ENCODE data around the gene KRTAP10-7. TPM values are rescaled to one million over a fixed set of nuclear protein-coding genes. Genes with fewer than 3 reads are reported as not detected.

KRTAP10-7 gene
- total RNA-seq, 1 donor from 2014 or later: not detected

DNA sequence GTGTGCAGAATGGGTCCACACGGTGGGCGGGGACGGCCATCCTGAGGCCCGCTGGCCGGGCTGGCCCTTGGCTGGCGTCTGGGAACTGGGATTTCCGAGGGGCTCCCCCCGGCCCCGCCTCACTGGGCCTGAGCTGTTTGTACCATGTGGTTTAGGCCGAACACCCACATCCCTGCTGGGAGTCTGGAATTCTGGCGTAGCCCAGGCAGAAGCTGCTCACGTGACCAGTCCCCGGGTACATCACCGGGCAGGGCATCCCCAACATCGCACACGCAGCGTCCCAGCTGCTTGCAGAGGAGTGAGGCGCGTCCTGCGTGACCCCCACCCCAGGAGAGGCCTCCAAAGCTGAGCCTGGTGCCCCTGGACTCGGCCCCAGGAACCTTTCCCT, 2.1 kb downstream of the KRTAP10-7 start:
- H3K27me3 ChIP-seq: no peaks in the 10 kb centered on the region
- H3K27ac ChIP-seq: no peak overlapping the region
- TF ChIP-seq, protein P1, sequence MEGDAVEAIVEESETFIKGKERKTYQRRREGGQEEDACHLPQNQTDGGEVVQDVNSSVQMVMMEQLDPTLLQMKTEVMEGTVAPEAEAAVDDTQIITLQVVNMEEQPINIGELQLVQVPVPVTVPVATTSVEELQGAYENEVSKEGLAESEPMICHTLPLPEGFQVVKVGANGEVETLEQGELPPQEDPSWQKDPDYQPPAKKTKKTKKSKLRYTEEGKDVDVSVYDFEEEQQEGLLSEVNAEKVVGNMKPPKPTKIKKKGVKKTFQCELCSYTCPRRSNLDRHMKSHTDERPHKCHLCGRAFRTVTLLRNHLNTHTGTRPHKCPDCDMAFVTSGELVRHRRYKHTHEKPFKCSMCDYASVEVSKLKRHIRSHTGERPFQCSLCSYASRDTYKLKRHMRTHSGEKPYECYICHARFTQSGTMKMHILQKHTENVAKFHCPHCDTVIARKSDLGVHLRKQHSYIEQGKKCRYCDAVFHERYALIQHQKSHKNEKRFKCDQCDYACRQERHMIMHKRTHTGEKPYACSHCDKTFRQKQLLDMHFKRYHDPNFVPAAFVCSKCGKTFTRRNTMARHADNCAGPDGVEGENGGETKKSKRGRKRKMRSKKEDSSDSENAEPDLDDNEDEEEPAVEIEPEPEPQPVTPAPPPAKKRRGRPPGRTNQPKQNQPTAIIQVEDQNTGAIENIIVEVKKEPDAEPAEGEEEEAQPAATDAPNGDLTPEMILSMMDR (IDR thresholded peaks at IDR 0.05): no peak
- TF ChIP-seq EZH2phosphoT487 (IDR thresholded peaks at IDR 0.05): no peak
- no peak for TF ChIP-seq EZH2 (IDR thresholded peaks at IDR 0.05)
- Mint-ChIP-seq H3K9me3 (peaks cover 5% of the 10 kb centered on the region), H3K27ac (no peak overlapping the region), H3K4me1 (peaks cover 9% of the 10 kb centered on the region), H3K36me3 (no peaks in the 10 kb centered on the region), H3K27me3 (ENCODE audit: insufficient read depth, low read depth) (peaks cover 7% of the 10 kb centered on the region), H3K4me3 (no peak overlapping the region)
- no peak overlapping the region for H3K4me3 ChIP-seq
- no peaks in the 10 kb centered on the region for H3K79me2 ChIP-seq (ENCODE audit: low read depth)
- H3K4me2 ChIP-seq: no peak overlapping the region
- DNase-seq (ENCODE audit: low spot score): no peak
- peaks cover 20% of the 10 kb centered on the region for H3F3A ChIP-seq (ENCODE audit: low read depth)
- H3K4me1 ChIP-seq: peaks cover 22% of the 10 kb centered on the region
- no peaks in the 10 kb centered on the region for H4K20me1 ChIP-seq (ENCODE audit: low read depth)
- peaks cover 3% of the 10 kb centered on the region for H3K9me3 ChIP-seq (ENCODE audit: low read depth)
- no peak overlapping the region for H3K9ac ChIP-seq
- no peak overlapping the region for H2AFZ ChIP-seq (replicated peaks)
- H3K36me3 ChIP-seq: no peaks in the 10 kb centered on the region

DNA sequence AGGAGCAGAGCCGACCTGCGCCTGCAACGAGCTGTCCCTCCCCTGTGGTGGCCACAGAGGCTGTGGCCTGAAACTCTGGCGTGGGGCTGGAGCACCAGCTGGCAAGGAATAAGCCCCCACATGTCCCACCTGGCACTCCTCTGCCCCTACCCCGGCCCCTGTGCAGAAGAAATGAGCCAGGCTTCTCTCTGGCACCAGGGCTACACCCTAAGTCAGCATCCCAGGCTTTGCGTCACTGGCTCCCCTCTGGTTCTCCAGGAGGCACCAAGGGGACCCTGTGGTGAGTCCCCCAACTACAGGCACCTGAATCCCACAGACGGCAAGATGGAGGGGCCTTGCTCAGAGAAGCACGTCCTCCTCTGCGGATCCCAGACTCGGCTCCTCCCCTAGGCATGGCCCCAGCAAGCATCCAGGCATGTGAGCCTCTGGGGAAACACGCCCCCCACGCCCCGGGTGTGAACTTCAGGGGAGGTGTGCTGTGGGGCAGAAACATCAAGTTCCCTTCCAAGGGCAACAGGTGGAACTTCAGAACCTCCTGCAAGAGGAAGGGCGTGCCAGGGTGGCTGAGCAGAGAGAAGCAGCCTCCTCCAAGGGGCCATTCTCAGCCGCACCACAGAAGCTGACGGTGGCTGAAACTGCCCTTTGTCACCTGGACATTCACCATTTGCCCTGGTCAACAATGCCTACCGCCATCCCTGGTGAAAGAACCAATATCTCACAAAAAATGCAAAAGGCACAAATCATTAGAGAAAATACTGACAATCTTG, 2.9 kb downstream of the KRTAP10-7 start:
- Histone ChIP-seq H3K27me3 (no peaks in the 10 kb centered on the region), H3K4me1 (peaks cover 15% of the 10 kb centered on the region), H3K36me3 (no peaks in the 10 kb centered on the region), H3K9me3 (ENCODE audit: low read depth) (peaks cover 3% of the 10 kb centered on the region), H2AFZ (replicated peaks) (no peak overlapping the region), H3K27ac (no peak overlapping the region), H3K79me2 (ENCODE audit: low read depth) (no peaks in the 10 kb centered on the region), H3F3A (ENCODE audit: low read depth) (peaks cover 12% of the 10 kb centered on the region), H3K4me2 (no peak overlapping the region), H4K20me1 (ENCODE audit: low read depth) (no peaks in the 10 kb centered on the region), H3K4me3 (no peak overlapping the region), H3K9ac (no peak overlapping the region)
- Mint-ChIP-seq H3K27me3 (ENCODE audit: insufficient read depth, low read depth) (peaks cover 7% of the 10 kb centered on the region), H3K4me3 (no peak overlapping the region), H3K4me1 (peaks cover 6% of the 10 kb centered on the region), H3K9me3 (peaks cover 5% of the 10 kb centered on the region), H3K27ac (no peak overlapping the region), H3K36me3 (no peaks in the 10 kb centered on the region)
- TF ChIP-seq EZH2phosphoT487 (IDR thresholded peaks at IDR 0.05): no peak
- TF ChIP-seq EZH2 (IDR thresholded peaks at IDR 0.05): no peak
- DNase-seq (ENCODE audit: low spot score): no peak

DNA sequence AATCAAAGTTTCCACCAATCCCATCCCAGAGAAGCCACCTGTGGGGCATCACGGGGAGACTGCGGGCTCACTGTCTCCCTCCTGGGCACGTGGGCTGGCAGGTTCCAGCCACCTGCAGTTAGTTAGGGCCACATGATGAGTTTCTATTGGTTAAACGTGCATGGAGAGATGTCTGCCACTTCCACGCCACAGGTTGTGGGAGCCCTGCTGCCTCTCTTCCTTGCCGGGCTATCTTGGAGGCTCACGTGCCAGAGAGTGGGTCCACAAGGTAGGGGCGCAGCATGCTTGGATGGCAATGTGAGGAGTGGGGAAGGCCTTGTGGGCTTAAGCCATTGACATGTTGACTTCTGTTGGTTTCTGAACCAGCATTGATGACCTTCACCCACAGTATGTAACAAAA, 3.5 kb downstream of the KRTAP10-7 start:
- no peak for DNase-seq (ENCODE audit: low spot score)
- Histone ChIP-seq H3K36me3 (no peaks in the 10 kb centered on the region), H3K27ac (no peak overlapping the region), H3K79me2 (ENCODE audit: low read depth) (no peaks in the 10 kb centered on the region), H2AFZ (replicated peaks) (no peak overlapping the region), H3K4me1 (peaks cover 10% of the 10 kb centered on the region), H3K9me3 (ENCODE audit: low read depth) (no peaks in the 10 kb centered on the region), H3K4me3 (no peak overlapping the region), H3K27me3 (no peaks in the 10 kb centered on the region), H4K20me1 (ENCODE audit: low read depth) (no peaks in the 10 kb centered on the region), H3K4me2 (no peak overlapping the region), H3F3A (ENCODE audit: low read depth) (peaks cover 6% of the 10 kb centered on the region), H3K9ac (no peak overlapping the region)
- no peak for TF ChIP-seq EZH2phosphoT487 (IDR thresholded peaks at IDR 0.05)
- TF ChIP-seq EZH2 (IDR thresholded peaks at IDR 0.05): no peak
- TF ChIP-seq, protein P1 (IDR thresholded peaks at IDR 0.05): no peak
- Mint-ChIP-seq H3K4me3 (no peak overlapping the region), H3K27me3 (ENCODE audit: insufficient read depth, low read depth) (peaks cover 7% of the 10 kb centered on the region), H3K27ac (no peak overlapping the region), H3K36me3 (no peaks in the 10 kb centered on the region), H3K4me1 (peaks cover 6% of the 10 kb centered on the region), H3K9me3 (peaks cover 5% of the 10 kb centered on the region)

DNA sequence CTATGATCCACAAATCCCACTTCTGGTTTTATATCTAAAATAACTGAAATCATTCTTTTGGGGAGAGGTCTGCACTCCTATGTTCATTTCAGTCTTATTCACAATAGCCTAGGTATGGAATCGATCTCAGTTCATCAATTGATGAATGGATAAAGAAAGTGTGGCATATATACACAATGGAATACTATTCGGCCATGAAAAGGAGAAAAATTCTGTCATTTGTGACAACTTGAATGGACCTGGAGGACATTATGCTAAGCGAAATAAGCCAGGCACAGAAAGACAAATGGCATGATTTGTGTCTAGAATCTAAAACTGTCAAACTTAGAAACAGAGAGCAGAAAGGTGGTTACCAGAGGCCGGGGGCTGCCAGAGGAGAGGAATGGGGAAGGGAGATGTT, 6.1 kb downstream of the KRTAP10-7 start:
- Histone ChIP-seq H3K27ac (no peak overlapping the region), H4K20me1 (ENCODE audit: low read depth) (no peaks in the 10 kb centered on the region), H3K4me2 (no peak overlapping the region), H3F3A (ENCODE audit: low read depth) (no peaks in the 10 kb centered on the region), H3K36me3 (no peaks in the 10 kb centered on the region), H3K4me3 (no peak overlapping the region), H2AFZ (replicated peaks) (no peak overlapping the region), H3K4me1 (no peaks in the 10 kb centered on the region), H3K27me3 (no peaks in the 10 kb centered on the region), H3K9ac (no peak overlapping the region), H3K9me3 (ENCODE audit: low read depth) (peaks cover 11% of the 10 kb centered on the region), H3K79me2 (ENCODE audit: low read depth) (no peaks in the 10 kb centered on the region)
- no peak for DNase-seq (ENCODE audit: low spot score)
- Mint-ChIP-seq H3K4me3 (no peak overlapping the region), H3K27ac (no peak overlapping the region), H3K36me3 (no peaks in the 10 kb centered on the region), H3K9me3 (peaks cover 26% of the 10 kb centered on the region), H3K27me3 (ENCODE audit: insufficient read depth, low read depth) (peaks cover 6% of the 10 kb centered on the region), H3K4me1 (peaks cover 2% of the 10 kb centered on the region)
- TF ChIP-seq EZH2phosphoT487 (IDR thresholded peaks at IDR 0.05): no peak
- TF ChIP-seq EZH2 (IDR thresholded peaks at IDR 0.05): no peak
- TF ChIP-seq, protein P1 (IDR thresholded peaks at IDR 0.05): no peak
